GM12892 (cell line): ENCODE results near the gene IGF1R.

Experiments used
- POLR2A ChIP-seq: IDR thresholded peaks from 2 replicates; pipeline ENCODE4 v1.6.1; 2011; ENCODE audit warnings: low read depth, low read length, control low read depth
- POLR2AphosphoS5 ChIP-seq: IDR thresholded peaks from 2 replicates; pipeline ENCODE4 v1.6.1; 2011; ENCODE audit warnings: low read depth, low read length, control low read depth

DNA sequence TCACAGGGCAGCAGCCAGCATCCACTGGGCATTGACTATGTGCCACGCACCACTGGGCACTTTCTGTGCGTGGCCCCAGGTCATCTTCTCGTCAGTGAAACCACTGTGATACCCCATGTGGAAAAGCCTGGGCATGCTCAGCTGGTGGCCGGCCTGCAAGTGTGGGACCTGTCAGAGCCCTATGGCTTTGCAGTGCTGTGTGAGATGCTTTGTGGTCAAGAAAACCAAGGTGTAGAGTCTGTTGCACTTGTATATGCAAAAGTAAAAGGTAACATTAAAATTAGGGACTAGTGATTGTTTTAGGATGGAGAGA is 289.7 kb downstream of the IGF1R start:
- TF ChIP-seq POLR2A = no peak
- no peak for TF ChIP-seq POLR2AphosphoS5
